Caki2 (cell line): ENCODE measurements around the gene CNTROB. TPM values are rescaled to one million over a fixed set of nuclear protein-coding genes. Genes with fewer than 3 reads are reported as not detected.
"Not testable (repeated sequence)": the region's sequence is repeated elsewhere in the genome, so short reads cannot be mapped to it uniquely, and the experiment has no call there.

ENCODE experiments used
- DNase-seq: peaks from one replicate; pipeline ENCODE4 v3.0.0-alpha.2; 2015; ENCODE audit warnings: low read depth
- in situ Hi-C: cut with HindIII; loops from 2 replicates; pipeline ENCODE4 v1.10.0; 2016; ENCODE audit warnings: low sequenced_read_pairs, low pct_unique_long_range_greater_than_20kb, mixed read lengths
- total RNA-seq: library from RNA; depleted of rRNA; stranded (reverse); fragments of >200 nt; shearing (Covaris generic); gene quantifications from 2 replicates; pipeline ENCODE4 v1.2.3, GENCODE V29; 2014; ENCODE audit warnings: low replicate concordance

The CNTROB gene
- total RNA-seq, 1 experiment from 2014 or later = 16.6 TPM

DNA sequence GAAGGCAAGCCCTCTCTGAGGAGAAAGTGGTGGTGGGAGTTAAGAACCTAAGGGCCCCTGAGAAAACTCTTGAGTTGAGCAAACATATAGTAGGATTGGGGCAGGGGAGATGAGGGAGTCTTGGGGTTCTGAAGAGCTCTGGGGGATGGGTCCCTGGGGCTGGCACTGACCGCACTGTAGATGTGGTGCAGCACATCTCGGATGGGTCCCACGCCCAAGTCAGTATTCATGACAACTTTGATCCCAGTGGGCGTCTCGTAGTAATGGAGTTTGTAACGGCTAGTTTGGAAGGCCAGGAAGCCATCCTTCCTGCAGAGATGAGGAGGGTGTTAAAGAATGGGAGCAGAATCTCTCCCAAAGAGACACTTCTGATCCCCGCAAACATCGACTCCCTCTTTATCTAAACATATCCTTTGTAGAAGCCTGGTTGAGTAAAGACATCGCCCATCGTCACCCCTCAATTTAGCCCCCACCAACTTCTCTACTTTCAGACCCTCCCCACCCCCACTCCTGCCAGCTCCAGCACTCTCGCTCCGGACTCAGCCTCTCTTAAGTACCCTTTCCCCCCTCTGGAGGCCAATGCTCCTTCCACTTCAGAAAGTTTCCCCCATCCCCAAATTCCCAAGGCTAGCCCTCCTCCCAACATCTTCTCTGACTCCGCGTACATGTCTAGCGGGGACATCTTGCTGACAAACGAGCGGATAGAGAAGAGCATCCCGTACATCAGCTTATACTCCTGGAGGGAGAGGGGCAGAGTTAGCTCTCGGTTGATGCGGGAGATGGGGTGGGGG, 970 bp upstream of the CNTROB start:
- in situ Hi-C loops = no loop called here
- no peak for DNase-seq

DNA sequence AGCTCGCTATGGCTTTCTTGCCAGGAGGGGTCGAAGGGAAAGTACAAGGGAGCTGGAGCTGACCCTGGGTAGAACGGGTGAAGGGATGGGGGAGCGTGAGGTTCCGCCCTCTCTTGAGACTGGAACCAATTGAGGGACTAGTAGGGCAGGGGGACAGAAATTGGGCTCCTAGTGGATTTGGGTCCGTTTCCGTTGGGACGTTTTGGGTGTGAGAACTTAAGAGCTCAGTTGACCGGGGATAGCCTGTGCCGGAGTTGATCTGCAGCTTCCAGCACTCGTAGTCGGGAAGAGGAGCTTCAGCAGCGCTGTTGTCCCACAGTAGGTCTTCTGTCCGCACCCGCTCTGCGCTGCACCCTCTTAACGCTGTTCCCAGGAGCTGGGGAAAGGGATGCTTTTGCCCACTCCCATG, 481 bp downstream of the CNTROB start:
- in situ Hi-C loops = no loop called here
- DNase-seq = peak; percentile 19

- in situ Hi-C loops = no loop called here
- peak; percentile 38 for DNase-seq
Measured at GRCh38 chr17:7932949-7933348, 943 bp downstream of the CNTROB start.

- DNase-seq = no peak
- in situ Hi-C loops = no loop called here
Measured at GRCh38 chr17:7935859-7936258, 3.9 kb downstream of the CNTROB start.

DNA sequence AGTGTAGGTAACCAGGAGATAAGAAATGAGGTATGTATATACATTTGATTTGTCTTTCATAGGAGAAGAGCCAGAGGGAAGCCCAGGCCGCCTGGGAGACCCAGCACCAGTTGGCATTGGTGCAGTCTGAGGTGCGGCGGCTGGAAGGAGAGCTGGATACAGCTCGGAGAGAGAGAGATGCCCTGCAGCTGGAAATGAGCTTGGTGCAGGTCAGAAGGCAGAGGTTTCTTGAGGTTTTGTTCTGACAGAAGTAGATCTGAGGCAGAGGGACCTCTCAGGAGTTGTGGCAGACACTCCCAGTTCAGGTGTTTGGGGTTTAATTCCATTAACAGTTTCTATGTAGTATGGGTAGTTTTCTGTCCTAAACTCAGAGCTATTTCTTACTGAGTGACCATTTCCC, 8.0 kb downstream of the CNTROB start:
- no peak for DNase-seq
- in situ Hi-C loops = no loop called here

DNA sequence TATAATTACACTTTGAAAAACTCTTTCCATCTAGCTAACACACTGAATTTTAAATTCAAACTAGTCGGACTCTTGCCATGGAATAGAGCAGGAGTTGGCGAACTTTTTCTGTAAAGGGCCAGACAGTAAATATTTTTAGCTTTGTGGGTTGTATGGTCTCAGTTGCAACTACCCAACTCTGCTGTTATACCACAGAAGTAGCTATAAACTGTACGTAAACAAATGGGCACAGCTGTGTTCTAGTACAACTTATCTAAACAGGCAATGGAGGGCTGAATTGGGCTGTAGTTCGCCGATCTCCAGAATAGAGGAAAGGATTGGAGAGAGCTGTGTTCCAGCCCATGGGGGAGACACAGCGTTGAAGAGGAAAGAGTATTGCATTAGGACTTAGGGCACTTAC, 8.7 kb downstream of the CNTROB start:
- in situ Hi-C loops = no loop called here
- no peak for DNase-seq

- in situ Hi-C loops = no loop called here
- no peak for DNase-seq
Measured at GRCh38 chr17:7943291-7943690, 11.3 kb downstream of the CNTROB start.

DNA sequence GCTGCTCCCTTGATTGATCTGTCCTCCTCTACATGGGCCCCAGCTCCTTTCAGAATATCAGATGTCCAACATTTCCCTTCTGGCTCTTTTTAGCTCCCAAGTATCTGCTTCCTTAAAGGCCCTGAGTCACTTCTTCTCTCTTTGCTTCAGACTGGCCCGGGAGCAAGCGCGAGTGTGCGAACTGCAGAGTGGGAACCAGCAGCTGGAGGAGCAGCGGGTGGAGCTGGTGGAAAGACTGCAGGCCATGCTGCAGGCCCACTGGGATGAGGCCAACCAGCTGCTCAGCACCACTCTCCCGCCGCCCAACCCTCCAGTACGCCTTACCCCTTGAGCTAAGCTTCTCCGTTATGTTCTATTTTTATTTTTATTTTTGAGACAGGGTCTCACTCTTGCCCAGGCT, 12.3 kb downstream of the CNTROB start:
- no peak for DNase-seq
- in situ Hi-C loops = no loop called here

DNA sequence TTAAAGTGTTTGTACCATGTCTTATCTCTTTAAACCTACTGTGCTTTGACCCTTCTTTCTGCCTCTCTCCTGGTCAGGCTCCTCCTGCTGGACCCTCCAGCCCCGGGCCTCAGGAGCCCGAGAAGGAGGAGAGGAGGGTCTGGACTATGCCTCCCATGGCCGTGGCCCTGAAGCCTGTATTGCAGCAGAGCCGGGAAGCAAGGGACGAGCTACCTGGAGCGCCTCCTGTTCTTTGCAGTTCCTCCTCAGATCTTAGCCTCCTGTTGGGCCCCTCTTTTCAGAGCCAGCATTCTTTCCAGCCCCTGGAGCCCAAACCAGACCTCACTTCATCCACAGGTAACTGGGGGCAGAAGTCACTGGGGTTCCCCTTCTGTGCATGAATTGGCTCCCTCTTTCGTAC, 13.6 kb downstream of the CNTROB start:
- in situ Hi-C loops = no loop called here
- DNase-seq = no peak

DNA sequence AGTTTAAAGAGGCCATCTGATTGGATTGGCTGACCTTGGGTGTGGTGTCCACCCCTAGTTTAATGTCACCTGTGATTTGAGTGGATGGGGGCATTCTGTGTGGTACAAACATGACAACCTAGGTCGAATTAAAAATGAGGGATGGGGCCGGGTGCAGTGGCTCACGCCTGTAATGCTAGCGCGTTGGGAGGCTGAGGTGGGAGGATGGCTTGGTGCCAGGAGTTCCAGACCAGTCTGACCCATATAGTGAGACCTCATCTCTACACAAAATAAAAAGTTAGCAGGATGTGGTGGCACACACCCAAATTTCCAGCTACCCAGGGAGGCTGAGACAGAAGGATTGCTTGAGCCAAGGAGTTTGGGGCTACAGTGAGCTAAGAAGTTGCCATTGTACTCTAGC, 14.4 kb downstream of the CNTROB start:
- in situ Hi-C loops = no loop called here
- DNase-seq = no peak

DNA sequence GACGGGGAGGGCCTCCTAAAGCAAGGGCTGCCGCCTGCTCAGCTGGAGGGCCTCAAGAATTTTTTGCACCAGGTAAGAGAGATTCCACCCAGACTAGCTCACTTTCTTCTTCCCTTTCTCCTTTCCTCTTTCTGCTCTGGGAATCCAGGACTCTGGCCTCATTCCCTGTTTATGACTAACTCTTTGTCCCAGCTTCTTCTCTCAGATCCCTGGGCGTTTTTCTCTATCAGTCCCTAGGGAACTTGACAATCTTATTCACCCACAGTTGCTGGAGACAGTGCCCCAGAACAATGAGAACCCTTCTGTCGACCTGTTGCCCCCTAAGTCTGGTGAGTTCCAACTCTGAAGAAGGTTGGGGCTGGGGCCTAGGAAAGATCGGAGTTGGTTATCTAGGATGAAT, 15.6 kb downstream of the CNTROB start:
- in situ Hi-C loops = no loop called here
- DNase-seq = no peak

- no peak for DNase-seq
- in situ Hi-C loops = no loop called here
Measured at GRCh38 chr17:7950578-7950977, 18.6 kb downstream of the CNTROB start.

DNA sequence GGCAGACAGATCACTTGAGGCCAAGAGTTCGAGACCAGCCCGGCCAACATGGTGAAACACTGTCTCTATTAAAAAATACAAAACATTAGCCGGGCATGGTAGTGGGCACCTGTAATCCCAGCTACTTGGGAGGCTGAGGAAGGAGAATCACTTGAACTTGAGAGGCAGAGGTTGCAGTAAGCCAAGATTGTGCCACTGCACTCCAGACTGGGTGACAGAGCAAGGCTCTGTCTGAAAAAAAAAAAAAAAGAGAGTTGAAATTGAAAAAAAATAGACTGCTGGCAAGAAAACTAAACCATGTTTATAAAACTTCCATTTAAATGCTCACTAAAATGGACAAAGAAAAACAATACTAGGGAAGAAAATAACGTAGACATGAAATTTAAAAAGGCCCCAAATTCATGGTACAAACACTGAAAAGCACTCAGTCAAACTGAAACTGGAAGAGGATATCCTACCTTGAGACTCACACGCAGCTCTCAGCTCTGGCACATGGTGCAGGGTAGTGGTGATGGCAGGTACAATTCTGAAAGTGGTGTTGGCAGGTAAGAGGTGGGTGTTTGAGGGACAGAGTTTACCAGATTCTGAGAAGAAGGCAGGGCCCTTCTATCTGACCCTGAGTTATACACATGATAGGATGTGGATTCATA, 19.3 kb downstream of the CNTROB start:
- no peak for DNase-seq
- in situ Hi-C loops = no loop called here

DNA sequence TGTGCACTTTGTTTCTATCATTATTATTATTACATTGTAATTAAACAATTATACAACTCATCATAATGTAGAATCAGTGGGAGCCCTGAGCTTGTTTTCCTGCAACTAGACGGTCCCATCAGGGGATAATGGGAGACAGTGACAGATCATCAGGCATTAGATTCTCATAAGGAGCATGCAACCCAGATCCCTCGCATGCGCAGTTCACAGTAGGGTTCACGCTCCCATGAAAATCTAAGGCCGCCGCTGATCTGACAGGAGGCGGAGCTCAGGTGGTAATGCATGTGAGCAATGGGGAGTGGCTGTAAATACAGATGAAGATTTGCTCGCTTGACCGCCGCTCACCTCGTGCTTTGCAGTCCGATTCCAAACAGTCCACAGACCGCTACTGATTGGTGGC, 21.3 kb downstream of the CNTROB start:
- in situ Hi-C loops = not testable (repeated sequence)

DNA sequence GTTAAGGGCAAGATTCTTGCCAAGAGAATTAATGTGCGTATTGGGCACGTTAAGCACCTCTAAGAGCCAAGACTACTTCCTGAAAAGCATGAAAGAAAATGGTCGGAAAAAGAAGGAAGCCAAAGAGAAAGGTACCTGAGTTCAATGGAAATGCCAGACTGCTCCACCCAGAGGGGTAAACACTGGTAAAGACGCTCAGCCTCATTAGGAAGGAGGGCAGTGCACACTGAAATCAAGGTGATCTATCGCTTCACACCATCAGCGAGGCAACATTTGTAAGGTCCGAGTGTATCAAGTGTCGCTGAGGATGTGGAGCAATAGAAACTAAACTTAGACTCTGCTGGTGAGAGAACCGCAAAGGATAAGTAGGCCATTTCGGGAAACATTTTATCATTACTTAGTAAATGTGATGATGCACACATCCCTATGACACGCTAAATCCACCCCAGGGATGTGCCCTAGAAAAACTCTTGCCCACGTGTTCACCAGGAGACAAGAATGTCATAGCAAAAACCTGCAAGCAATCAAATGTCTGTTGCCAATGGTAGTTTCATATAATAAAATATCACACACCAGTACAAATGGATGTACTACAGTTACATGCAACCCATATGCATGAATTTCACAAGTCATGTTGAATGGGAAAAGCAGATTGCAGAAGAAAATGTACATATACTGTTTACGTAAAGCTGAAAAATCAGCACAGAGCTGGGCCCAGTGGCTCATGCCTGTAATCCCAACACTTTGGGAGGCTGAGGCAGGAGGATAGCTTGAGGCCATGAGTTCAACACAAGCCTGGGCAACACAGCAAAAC, 23.6 kb downstream of the CNTROB start:
- in situ Hi-C loops = no loop called here
- no peak for DNase-seq

More for the DNA sequence above, 21.3 kb downstream of the CNTROB start:
- not testable (repeated sequence) for DNase-seq

GRCh38 chr17:7956228-7956965, 24.4 kb downstream of the CNTROB start:
- in situ Hi-C loops = no loop called here

GRCh38 chr17:7959503-7960253, 27.7 kb downstream of the CNTROB start:
- in situ Hi-C loops = no loop called here
- no peak for DNase-seq

More at GRCh38 chr17:7956228-7956965, 24.4 kb downstream of the CNTROB start:
- no peak for DNase-seq

- in situ Hi-C loops = no loop called here
- DNase-seq = no peak
Measured at GRCh38 chr17:7961421-7961820, 29.4 kb downstream of the CNTROB start.
